ENCODE measurements around the gene BNC2.

DNA sequence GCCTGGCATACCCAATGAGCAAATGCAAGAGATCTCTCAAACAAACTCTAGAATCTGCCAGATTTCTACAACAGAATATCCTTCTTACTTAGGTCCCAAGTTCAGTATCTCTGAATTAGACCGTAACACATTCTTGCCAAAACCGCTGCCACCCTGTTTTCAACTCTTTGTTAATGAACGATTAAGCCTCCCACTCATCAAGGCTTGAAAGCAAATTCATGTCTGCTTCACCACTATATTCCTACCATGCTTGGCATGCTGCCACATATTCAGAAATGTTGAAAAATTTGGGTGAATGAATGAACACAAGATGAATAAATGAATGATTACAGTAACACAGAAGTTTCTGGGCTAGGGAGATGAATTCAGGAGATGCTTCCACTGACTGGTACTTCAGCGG lies 119.9 kb downstream of the BNC2 start:
- TF ChIP-seq, protein P1, sequence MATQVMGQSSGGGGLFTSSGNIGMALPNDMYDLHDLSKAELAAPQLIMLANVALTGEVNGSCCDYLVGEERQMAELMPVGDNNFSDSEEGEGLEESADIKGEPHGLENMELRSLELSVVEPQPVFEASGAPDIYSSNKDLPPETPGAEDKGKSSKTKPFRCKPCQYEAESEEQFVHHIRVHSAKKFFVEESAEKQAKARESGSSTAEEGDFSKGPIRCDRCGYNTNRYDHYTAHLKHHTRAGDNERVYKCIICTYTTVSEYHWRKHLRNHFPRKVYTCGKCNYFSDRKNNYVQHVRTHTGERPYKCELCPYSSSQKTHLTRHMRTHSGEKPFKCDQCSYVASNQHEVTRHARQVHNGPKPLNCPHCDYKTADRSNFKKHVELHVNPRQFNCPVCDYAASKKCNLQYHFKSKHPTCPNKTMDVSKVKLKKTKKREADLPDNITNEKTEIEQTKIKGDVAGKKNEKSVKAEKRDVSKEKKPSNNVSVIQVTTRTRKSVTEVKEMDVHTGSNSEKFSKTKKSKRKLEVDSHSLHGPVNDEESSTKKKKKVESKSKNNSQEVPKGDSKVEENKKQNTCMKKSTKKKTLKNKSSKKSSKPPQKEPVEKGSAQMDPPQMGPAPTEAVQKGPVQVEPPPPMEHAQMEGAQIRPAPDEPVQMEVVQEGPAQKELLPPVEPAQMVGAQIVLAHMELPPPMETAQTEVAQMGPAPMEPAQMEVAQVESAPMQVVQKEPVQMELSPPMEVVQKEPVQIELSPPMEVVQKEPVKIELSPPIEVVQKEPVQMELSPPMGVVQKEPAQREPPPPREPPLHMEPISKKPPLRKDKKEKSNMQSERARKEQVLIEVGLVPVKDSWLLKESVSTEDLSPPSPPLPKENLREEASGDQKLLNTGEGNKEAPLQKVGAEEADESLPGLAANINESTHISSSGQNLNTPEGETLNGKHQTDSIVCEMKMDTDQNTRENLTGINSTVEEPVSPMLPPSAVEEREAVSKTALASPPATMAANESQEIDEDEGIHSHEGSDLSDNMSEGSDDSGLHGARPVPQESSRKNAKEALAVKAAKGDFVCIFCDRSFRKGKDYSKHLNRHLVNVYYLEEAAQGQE (IDR thresholded peaks at IDR 0.05; ENCODE audit: insufficient read depth in 1 of 2, low read depth in 2 of 2, low read length in 1 of 2) = no peak
- TF ChIP-seq POLR2AphosphoS5 (IDR thresholded peaks at IDR 0.05; ENCODE audit: low read depth, low read length) (no peak), SIN3A (IDR thresholded peaks at IDR 0.05; ENCODE audit: borderline replicate concordance, insufficient read depth, low read depth, low read length) (no peak)
- TF ChIP-seq, protein P2, sequence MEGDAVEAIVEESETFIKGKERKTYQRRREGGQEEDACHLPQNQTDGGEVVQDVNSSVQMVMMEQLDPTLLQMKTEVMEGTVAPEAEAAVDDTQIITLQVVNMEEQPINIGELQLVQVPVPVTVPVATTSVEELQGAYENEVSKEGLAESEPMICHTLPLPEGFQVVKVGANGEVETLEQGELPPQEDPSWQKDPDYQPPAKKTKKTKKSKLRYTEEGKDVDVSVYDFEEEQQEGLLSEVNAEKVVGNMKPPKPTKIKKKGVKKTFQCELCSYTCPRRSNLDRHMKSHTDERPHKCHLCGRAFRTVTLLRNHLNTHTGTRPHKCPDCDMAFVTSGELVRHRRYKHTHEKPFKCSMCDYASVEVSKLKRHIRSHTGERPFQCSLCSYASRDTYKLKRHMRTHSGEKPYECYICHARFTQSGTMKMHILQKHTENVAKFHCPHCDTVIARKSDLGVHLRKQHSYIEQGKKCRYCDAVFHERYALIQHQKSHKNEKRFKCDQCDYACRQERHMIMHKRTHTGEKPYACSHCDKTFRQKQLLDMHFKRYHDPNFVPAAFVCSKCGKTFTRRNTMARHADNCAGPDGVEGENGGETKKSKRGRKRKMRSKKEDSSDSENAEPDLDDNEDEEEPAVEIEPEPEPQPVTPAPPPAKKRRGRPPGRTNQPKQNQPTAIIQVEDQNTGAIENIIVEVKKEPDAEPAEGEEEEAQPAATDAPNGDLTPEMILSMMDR (IDR thresholded peaks at IDR 0.05) = no peak

Data from Panc1 (cell line).